Breast epithelium (tissue), 4 donors: ENCODE results near the gene CYSTM1. TPM values are rescaled to one million over a fixed set of nuclear protein-coding genes. Genes with fewer than 3 reads are reported as not detected.
"Not testable (repeated sequence)": the region's sequence is repeated elsewhere in the genome, so short reads cannot be mapped to it uniquely, and the experiment has no call there.

Experiments
- DNase-seq, 2 donors: peaks; one replicate each; pipeline ENCODE4 v3.0.0-alpha.2; 2019; ENCODE audit warnings: low spot score in 2 of 2
- H3K27ac ChIP-seq, 2 donors: fragments of 200-600 bp; sonication (generic) in 1 of 2; one replicate each; pipeline ENCODE4 v1.5.1; 2016 to 2019; ENCODE audit warnings: mild to moderate bottlenecking in 1 of 2
- H3K27me3 ChIP-seq, 2 donors: fragments of 200-600 bp; sonication (generic) in 1 of 2; one replicate each; pipeline versions ENCODE4 v1.5.1 to v1.6.0; 2017 to 2019; ENCODE audit warnings: control low read depth in 1 of 2, mild to moderate bottlenecking in 1 of 2
- H3K36me3 ChIP-seq: fragments of 200-600 bp; one replicate; pipeline ENCODE4 v1.5.1; 2019
- H3K4me1 ChIP-seq, 2 donors: fragments of 200-600 bp; sonication (generic); one replicate each; pipeline ENCODE4 v1.5.1; 2016 to 2019; ENCODE audit warnings: control low read depth in 1 of 2
- H3K4me3 ChIP-seq, 3 donors: fragments of 200-600 bp; sonication (generic); 1 replicate in 2 of 3; 2 replicates in 1 of 3; pipeline ENCODE4 v1.5.1; 2016 to 2019; ENCODE audit warnings: mild to moderate bottlenecking in 3 of 3, moderate library complexity in 2 of 3
- H3K9me3 ChIP-seq, 2 donors: fragments of 200-600 bp; sonication (generic) in 1 of 2; one replicate each; pipeline ENCODE4 v1.5.1; 2016 to 2019; ENCODE audit warnings: control low read depth in 1 of 2
- POLR2A ChIP-seq: fragments of 450-650 bp; IDR thresholded peaks from one replicate; pipeline ENCODE4 v1.6.1; 2016; ENCODE audit warnings: antibody characterized with exemption, mild to moderate bottlenecking, moderate library complexity
- POLR2AphosphoS5 ChIP-seq, 3 donors: sonication (generic); formaldehyde crosslinking; IDR thresholded peaks; one replicate each; pipeline ENCODE4 v1.6.1; 2017; ENCODE audit warnings: antibody characterized with exemption in 3 of 3
- intact Hi-C: fragments of 100-400 bp; cut with DNase I; formaldehyde crosslinking; loops from one replicate; pipeline ENCODE4 v1.15.1; 2023; ENCODE audit warnings: low total_unique reads
- total RNA-seq, 3 donors: library from RNA; depleted of rRNA; stranded (reverse); fragments of >200 nt; gene quantifications; one replicate each; pipeline ENCODE4 v1.1.0, GENCODE V29; 2016
- TF ChIP-seq, protein P1 (sequence below), 3 donors: fragments of 450-650 bp; IDR thresholded peaks; one replicate each; pipeline ENCODE4 v1.5.1; 2016 to 2017; ENCODE audit warnings: antibody characterized with exemption in 3 of 3, mild to moderate bottlenecking in 3 of 3, moderate library complexity in 3 of 3

Gene CYSTM1
- total RNA-seq, 3 donors from 2014 or later, result 56.5 to 108 (median 76.0) TPM

DNA sequence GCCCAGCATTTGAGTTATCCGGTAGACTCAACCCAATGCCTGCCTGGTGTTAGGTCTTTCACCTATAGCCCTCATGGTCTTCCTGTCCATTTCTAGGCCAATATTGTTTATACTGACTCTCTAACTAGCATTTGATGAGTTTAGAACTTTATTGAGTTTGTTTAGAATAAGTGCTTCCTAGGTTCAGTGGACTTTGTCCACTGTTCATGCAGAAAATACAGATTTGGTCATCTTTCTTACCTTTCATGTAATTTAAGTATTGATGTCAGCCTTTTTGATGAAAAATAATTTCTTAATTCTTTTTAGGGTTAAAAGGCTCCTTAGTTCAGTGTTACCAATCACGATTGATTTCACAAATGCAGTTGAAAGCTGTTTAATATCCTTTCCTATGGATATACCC is 22.0 kb downstream of the CYSTM1 start:
- intact Hi-C loops, result no loop called here
- Histone ChIP-seq H3K27ac (no peak overlapping the region), H3K9me3 (no peaks in the 10 kb centered on the region)

GRCh38 chr5:140198915-140199314 is 23.9 kb downstream of the CYSTM1 start:
- H3K4me1 ChIP-seq, H3K27ac ChIP-seq, H3K9me3 ChIP-seq, H3K36me3 ChIP-seq, DNase-seq, H3K4me3 ChIP-seq, H3K27me3 ChIP-seq, intact Hi-C loops: not testable (repeated sequence)

More for the DNA sequence above, 22.0 kb downstream of the CYSTM1 start:
- DNase-seq, result no peak
- no peaks in the 10 kb centered on the region for H3K27me3 ChIP-seq
- TF ChIP-seq POLR2AphosphoS5 (IDR thresholded peaks at IDR 0.05) (no peak), POLR2A (no peak)
- TF ChIP-seq, protein P1, sequence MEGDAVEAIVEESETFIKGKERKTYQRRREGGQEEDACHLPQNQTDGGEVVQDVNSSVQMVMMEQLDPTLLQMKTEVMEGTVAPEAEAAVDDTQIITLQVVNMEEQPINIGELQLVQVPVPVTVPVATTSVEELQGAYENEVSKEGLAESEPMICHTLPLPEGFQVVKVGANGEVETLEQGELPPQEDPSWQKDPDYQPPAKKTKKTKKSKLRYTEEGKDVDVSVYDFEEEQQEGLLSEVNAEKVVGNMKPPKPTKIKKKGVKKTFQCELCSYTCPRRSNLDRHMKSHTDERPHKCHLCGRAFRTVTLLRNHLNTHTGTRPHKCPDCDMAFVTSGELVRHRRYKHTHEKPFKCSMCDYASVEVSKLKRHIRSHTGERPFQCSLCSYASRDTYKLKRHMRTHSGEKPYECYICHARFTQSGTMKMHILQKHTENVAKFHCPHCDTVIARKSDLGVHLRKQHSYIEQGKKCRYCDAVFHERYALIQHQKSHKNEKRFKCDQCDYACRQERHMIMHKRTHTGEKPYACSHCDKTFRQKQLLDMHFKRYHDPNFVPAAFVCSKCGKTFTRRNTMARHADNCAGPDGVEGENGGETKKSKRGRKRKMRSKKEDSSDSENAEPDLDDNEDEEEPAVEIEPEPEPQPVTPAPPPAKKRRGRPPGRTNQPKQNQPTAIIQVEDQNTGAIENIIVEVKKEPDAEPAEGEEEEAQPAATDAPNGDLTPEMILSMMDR (IDR thresholded peaks at IDR 0.05), result no peak
- H3K4me1 ChIP-seq, result no peaks in the 10 kb centered on the region
- H3K36me3 ChIP-seq, result no peaks in the 10 kb centered on the region
- no peak overlapping the region for H3K4me3 ChIP-seq

DNA sequence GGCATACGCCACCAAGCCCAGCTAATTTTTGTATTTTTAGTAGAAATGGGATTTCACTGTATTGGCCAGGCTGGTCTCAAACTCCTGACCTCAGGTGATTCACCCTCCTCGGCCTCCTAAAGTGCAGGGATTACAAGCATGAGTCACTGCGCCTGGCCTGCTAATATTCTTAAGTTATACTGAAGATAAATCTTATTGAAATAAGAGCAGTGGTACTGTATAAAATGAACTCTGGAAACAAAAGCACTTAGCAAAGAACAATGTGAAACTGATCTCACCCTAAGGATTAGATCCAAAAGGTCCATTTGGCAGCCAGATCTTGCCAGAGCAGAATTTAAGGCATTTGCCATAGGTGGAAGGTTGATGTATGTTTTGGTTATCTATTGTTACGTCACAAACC is 27.1 kb downstream of the CYSTM1 start:
- H3K4me3 ChIP-seq, result no peak overlapping the region
- TF ChIP-seq, protein P1 (IDR thresholded peaks at IDR 0.05), result no peak
- no peak for TF ChIP-seq POLR2A
- TF ChIP-seq POLR2AphosphoS5 (IDR thresholded peaks at IDR 0.05), result no peak

GRCh38 chr5:140202610-140203009 is 27.6 kb downstream of the CYSTM1 start:
- no peaks in the 10 kb centered on the region for H3K4me1 ChIP-seq
- DNase-seq, result no peak
- no peak overlapping the region for H3K4me3 ChIP-seq
- no peaks in the 10 kb centered on the region for H3K9me3 ChIP-seq
- no peak overlapping the region for H3K27ac ChIP-seq
- intact Hi-C loops, result no loop called here
- H3K27me3 ChIP-seq, result no peaks in the 10 kb centered on the region
- no peaks in the 10 kb centered on the region for H3K36me3 ChIP-seq
- TF ChIP-seq, protein P1 (IDR thresholded peaks at IDR 0.05), result no peak
- TF ChIP-seq POLR2A, result no peak
- no peak for TF ChIP-seq POLR2AphosphoS5 (IDR thresholded peaks at IDR 0.05)

More for the DNA sequence above, 27.1 kb downstream of the CYSTM1 start:
- Histone ChIP-seq H3K27me3 (no peaks in the 10 kb centered on the region), H3K27ac (no peak overlapping the region), H3K36me3 (no peaks in the 10 kb centered on the region), H3K9me3 (no peaks in the 10 kb centered on the region), H3K4me1 (no peaks in the 10 kb centered on the region)
- DNase-seq, result no peak
- intact Hi-C loops, result no loop called here

- intact Hi-C loops, result no loop called here
Observed at GRCh38 chr5:140205216-140205615, 30.2 kb downstream of the CYSTM1 start.

More at GRCh38 chr5:140205216-140205615, 30.2 kb downstream of the CYSTM1 start:
- no peaks in the 10 kb centered on the region for H3K4me1 ChIP-seq
- no peaks in the 10 kb centered on the region for H3K27me3 ChIP-seq
- no peaks in the 10 kb centered on the region for H3K36me3 ChIP-seq
- TF ChIP-seq POLR2A (no peak), POLR2AphosphoS5 (IDR thresholded peaks at IDR 0.05) (no peak)
- TF ChIP-seq, protein P1 (IDR thresholded peaks at IDR 0.05), result no peak
- H3K9me3 ChIP-seq, result no peaks in the 10 kb centered on the region
- DNase-seq, result no peak
- H3K4me3 ChIP-seq, result no peak overlapping the region
- no peak overlapping the region for H3K27ac ChIP-seq
